Naive thymus-derived CD8-positive, alpha-beta T cell (primary cell): ENCODE results near the gene LARP4B. TPM values are rescaled to one million over a fixed set of nuclear protein-coding genes. Genes with fewer than 3 reads are reported as not detected.

Experiments used
- ATAC-seq, 2 donors: fragments of 150-1000 bp; cut with Tn5 transposase in 1 of 2; sonication (Bioruptor Pico), chemical (Tn5 transposase) in 1 of 2; 1 replicate in 1 of 2; 2 replicates in 1 of 2; pipeline ENCODE4 v1.10.0; 2021; ENCODE audit warnings: mild to moderate bottlenecking in 2 of 2, moderate library complexity in 2 of 2
- POLR2A ChIA-PET: fragments of 350-600 bp; sonication (Branson Sonifier 250); formaldehyde crosslinking; loops from one replicate; lab custom pipeline; 2021; ENCODE audit warnings: antibody characterized with exemption; lab: Charles Lee
- DNase-seq, 10 donors: peaks; one replicate each; pipeline versions ENCODE4 v3.0.0 to v3.0.0-alpha.2; 2020 to 2022
- H3K27ac Mint-ChIP-seq, 10 donors: one replicate each; pipeline ENCODE4 v1.8.0; 2020 to 2022; ENCODE audit warnings: mild to moderate bottlenecking in 10 of 10, mixed read lengths in 10 of 10, moderate library complexity in 4 of 10, inconsistent platforms in 1 of 10
- H3K27me3 Mint-ChIP-seq, 5 donors: one replicate each; pipeline ENCODE4 v1.8.0; 2021 to 2022; ENCODE audit warnings: mixed read lengths in 5 of 5
- H3K36me3 Mint-ChIP-seq, 3 donors: one replicate each; pipeline ENCODE4 v1.8.0; 2020 to 2022; ENCODE audit warnings: mixed read lengths in 3 of 3, mild to moderate bottlenecking in 2 of 3, inconsistent platforms in 1 of 3
- H3K4me1 Mint-ChIP-seq, 4 donors: one replicate each; pipeline ENCODE4 v1.8.0; 2021 to 2022; ENCODE audit warnings: mixed read lengths in 4 of 4
- H3K4me3 Mint-ChIP-seq, 10 donors: one replicate each; pipeline ENCODE4 v1.8.0; 2020 to 2022; ENCODE audit warnings: mild to moderate bottlenecking in 10 of 10, mixed read lengths in 10 of 10, moderate library complexity in 6 of 10, inconsistent platforms in 1 of 10
- H3K9me3 Mint-ChIP-seq, 9 donors: one replicate each; pipeline ENCODE4 v1.8.0; 2020 to 2022; ENCODE audit warnings: mixed read lengths in 9 of 9, mild to moderate bottlenecking in 3 of 9, inconsistent platforms in 1 of 9, moderate library complexity in 1 of 9
- polyA plus RNA-seq, 3 donors: library from polyadenylated mRNA; unstranded; fragments of 300-500 nt; fragmentation: Illumina TruSeq; gene quantifications; one replicate each; pipeline ENCODE4 v1.2.3, GENCODE V29; 2021
- total RNA-seq, 8 experiments: library from RNA in 2 of 8; stranded (reverse) in 2 of 8; gene quantifications; one replicate each; pipeline ENCODE4 v1.2.3 and lab custom pipeline; 2021 to 2026

LARP4B gene
- total and polyA plus RNA-seq, 5 experiments from 2014 or later: 22.8 to 94.8 (median 40.5) TPM

DNA sequence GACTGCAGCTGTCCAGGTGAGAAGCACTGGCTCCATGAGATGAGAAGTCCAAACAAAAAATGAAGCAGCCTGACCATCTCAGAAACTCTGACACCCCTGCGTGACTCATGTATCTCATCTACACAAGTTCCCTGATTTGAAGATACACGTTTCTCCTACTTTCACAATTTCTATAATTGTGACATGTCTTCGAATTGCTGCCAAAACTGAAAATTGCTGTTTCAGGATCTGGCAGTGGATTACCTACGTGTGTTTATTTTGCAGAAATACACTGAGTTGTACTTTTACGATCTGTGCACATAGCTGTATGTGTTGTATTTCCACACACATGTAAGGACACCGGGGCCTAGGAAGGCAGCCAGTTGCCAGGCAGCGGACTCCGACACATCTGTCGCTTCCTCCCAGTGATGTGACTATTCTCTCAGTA lies 53.2 kb downstream of the LARP4B start:
- Mint-ChIP-seq H3K9me3 (no peaks in the 10 kb centered on the region), H3K4me1 (peaks cover 0 to 22% (median 15%) of the 10 kb centered on the region in 4 donors), H3K4me3 (no peak overlapping the region), H3K27ac (peak overlapping the region in 1 of 10 donors; percentile 66), H3K36me3 (peaks cover 0 to 87% (median 10%) of the 10 kb centered on the region in 3 donors), H3K27me3 (no peaks in the 10 kb centered on the region)
- POLR2A ChIA-PET: no interaction called here
- no peak for ATAC-seq
- DNase-seq: no peak

DNA sequence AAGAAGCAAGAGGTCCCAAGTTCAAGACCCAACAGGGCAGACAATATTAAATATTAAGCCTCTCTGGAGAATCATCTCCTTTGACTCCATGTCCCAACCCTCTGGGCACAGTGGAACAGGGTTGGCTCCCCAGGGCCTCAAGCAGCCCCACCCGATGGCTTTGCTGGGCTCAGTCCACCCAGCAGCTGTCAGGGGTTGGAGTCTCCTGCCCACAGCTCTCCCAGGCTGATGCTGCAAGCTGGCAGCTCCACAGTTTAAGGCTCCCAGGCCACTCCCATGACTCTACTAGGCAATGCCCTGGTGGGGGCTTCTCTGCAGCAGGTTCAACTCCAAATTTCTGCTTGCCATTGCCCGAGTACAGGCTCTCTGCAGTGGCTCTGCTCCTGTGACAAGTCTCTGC lies 55.1 kb downstream of the LARP4B start:
- no peak overlapping the region for H3K27ac Mint-ChIP-seq
- no peaks in the 10 kb centered on the region for H3K27me3 Mint-ChIP-seq
- peaks cover 0 to 38% (median 20%) of the 10 kb centered on the region in 4 donors for H3K4me1 Mint-ChIP-seq
- ATAC-seq (no peak), DNase-seq (no peak)
- H3K4me3 Mint-ChIP-seq: no peak overlapping the region
- POLR2A ChIA-PET: no interaction called here
- H3K9me3 Mint-ChIP-seq: no peaks in the 10 kb centered on the region
- peaks cover 5 to 88% (median 10%) of the 10 kb centered on the region in 3 donors for H3K36me3 Mint-ChIP-seq

DNA sequence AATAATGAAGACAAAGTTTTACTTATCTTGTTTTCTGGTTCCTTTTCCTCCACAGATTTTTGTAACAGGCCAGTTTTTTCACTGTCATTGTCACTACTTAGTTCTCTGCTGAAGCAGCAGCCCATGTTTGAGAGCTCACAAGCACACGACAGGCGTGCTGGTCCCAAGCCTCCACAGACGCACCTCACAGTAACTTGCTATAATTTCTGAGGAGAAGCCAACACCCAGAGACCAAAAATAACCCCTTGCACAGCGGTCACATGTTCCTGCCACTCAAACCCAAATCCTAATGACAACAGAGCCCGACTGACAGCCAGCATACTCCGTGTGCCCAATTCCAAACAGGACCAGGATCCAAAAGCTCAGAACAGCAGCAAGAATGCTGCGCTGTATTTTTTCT lies 58.5 kb downstream of the LARP4B start:
- peaks cover 5 to 83% (median 11%) of the 10 kb centered on the region in 3 donors for H3K36me3 Mint-ChIP-seq
- POLR2A ChIA-PET: no interaction called here
- no peaks in the 10 kb centered on the region for H3K9me3 Mint-ChIP-seq
- H3K4me1 Mint-ChIP-seq: peaks cover 7 to 55% (median 30%) of the 10 kb centered on the region in 4 donors
- no peaks in the 10 kb centered on the region for H3K27me3 Mint-ChIP-seq
- H3K27ac Mint-ChIP-seq: peak overlapping the region in 2 of 10 donors; percentile 67 to 69
- no peak overlapping the region for H3K4me3 Mint-ChIP-seq
- DNase-seq: no peak
- ATAC-seq: no peak

DNA sequence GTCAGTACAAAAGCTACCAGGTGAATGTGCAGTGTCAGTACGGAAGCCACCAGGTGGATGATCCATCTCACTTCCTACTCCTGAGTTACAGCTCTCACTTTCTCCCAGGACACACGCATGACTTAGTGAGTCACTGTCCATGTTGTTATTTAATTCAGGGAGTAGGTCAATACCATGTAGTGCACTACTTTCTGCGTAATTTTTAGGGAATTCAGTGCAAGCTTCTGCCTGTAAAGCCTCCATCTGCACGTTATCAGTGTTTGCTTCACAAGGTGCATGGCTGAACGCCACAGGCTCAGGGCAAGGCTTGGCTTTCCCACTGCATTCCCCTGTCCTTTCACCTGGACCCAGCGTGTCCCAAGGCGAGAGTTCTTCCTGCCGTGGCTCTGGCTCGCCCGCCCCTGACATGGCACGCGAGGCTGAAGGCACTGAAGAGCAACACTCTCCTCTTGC lies 59.5 kb downstream of the LARP4B start:
- DNase-seq (no peak), ATAC-seq (no peak)
- H3K4me1 Mint-ChIP-seq: peaks cover 7 to 51% (median 28%) of the 10 kb centered on the region in 4 donors
- H3K27me3 Mint-ChIP-seq: no peaks in the 10 kb centered on the region
- POLR2A ChIA-PET: no interaction called here
- H3K9me3 Mint-ChIP-seq: no peaks in the 10 kb centered on the region
- H3K36me3 Mint-ChIP-seq: peaks cover 5 to 77% (median 9%) of the 10 kb centered on the region in 3 donors
- no peak overlapping the region for H3K4me3 Mint-ChIP-seq
- H3K27ac Mint-ChIP-seq: peak overlapping the region in 3 of 10 donors; percentile 32 to 67 (median 47)

DNA sequence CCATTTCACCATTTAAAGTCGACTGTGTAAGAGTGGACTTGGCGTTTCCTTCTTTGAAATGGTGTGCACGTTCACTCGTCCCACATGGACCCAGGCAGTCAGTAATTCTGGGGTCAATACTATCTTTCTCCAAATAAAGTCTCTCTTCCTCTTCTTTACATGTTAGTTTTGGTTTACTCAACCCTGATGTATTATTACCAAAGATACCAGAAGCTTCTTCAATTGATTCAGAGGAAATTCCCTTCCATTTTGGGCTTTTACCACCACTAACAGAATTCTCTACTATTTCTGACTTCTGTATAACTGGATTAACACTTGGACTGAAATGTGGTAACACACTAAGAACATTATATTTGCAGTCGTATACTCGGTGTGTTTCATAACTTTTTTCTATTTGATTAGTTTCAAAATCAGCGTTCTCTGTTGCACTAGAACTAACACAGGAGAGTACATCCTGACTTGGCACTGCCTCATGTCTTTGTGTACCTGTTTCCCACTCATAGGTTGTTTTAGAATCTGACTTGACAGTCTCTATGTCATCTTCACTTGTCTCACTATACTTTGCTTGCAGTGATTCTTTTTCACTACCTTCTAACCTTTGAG lies 60.8 kb downstream of the LARP4B start:
- H3K27ac Mint-ChIP-seq: peak overlapping the region in 6 of 10 donors; percentile 21 to 80 (median 30)
- no peak overlapping the region for H3K4me3 Mint-ChIP-seq
- H3K36me3 Mint-ChIP-seq: peaks cover 5 to 73% (median 9%) of the 10 kb centered on the region in 3 donors
- DNase-seq (no peak), ATAC-seq (no peak)
- H3K9me3 Mint-ChIP-seq: no peaks in the 10 kb centered on the region
- POLR2A ChIA-PET: no interaction called here
- peaks cover 10 to 56% (median 31%) of the 10 kb centered on the region in 4 donors for H3K4me1 Mint-ChIP-seq
- no peaks in the 10 kb centered on the region for H3K27me3 Mint-ChIP-seq

DNA sequence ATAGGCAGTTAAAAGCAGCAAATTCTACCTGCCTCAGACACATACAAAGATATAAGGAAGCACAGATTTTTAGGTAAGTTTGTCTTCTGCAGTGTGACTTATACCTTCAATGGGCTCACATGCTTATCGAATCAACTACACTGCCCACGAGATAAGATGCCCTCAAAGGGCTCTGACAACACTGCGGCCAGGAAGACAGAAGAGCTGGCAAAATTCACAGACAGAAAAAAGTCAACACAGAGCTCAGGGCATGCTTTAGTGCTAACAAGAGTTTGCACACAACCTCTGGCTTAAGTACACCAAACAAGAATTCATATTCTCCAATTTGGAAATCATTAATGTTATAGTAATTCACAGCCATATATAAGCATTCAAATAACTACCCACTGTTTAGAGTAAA lies 62.3 kb downstream of the LARP4B start:
- Mint-ChIP-seq H3K27me3 (no peaks in the 10 kb centered on the region), H3K4me3 (no peak overlapping the region), H3K36me3 (peaks cover 5 to 70% (median 11%) of the 10 kb centered on the region in 3 donors), H3K27ac (peak overlapping the region in 4 of 10 donors; percentile 7 to 71 (median 58)), H3K9me3 (no peaks in the 10 kb centered on the region), H3K4me1 (peaks cover 13 to 52% (median 33%) of the 10 kb centered on the region in 4 donors)
- no peak for ATAC-seq
- POLR2A ChIA-PET: no interaction called here
- no peak for DNase-seq

DNA sequence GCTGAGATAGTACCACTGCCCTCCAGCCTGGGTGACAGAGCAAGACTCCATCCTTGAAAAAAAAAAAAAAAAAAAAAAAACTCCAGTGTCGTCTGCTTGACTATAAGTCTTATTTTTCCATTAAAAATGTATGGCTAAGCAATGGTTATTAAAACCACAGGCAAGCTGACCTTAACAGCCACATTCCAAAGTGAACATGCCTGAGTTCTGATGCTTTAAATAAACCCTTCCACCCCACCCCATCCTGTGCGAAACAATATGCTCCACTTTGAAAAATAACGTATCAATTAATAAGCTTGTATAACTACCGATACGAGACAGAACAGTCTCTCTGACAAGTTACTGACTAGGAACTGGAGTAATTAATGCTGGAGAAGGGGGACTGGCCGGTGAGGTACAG lies 63.7 kb downstream of the LARP4B start:
- no peak for ATAC-seq
- Mint-ChIP-seq H3K4me1 (peaks cover 13 to 49% (median 31%) of the 10 kb centered on the region in 4 donors), H3K4me3 (no peak overlapping the region), H3K36me3 (peaks cover 6 to 73% (median 18%) of the 10 kb centered on the region in 3 donors), H3K27ac (no peak overlapping the region), H3K27me3 (no peaks in the 10 kb centered on the region), H3K9me3 (no peaks in the 10 kb centered on the region)
- no peak for DNase-seq
- POLR2A ChIA-PET: no interaction called here

DNA sequence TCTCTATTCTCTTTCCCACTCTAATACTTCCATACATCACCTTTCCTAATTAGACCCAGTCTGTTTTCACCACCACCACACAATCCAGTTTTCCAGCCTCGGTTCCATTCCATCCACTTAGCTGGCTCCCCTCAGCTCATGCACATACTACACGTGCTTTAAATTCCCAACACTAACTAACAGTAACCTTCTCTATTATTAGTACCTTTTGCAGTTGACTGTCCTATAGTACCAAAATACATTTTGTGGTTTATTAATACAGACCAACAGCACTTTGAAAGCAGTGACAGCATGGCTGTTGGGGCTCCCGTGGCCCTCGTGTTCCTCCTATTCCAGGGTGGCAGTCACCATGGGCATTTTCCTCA lies 64.9 kb downstream of the LARP4B start:
- H3K27me3 Mint-ChIP-seq: no peaks in the 10 kb centered on the region
- H3K4me3 Mint-ChIP-seq: no peak overlapping the region
- no peaks in the 10 kb centered on the region for H3K9me3 Mint-ChIP-seq
- ATAC-seq: no peak
- peaks cover 4 to 74% (median 26%) of the 10 kb centered on the region in 3 donors for H3K36me3 Mint-ChIP-seq
- POLR2A ChIA-PET: no interaction called here
- H3K27ac Mint-ChIP-seq: peak overlapping the region in 3 of 10 donors; percentile 74 to 79 (median 76)
- no peak for DNase-seq
- H3K4me1 Mint-ChIP-seq: peaks cover 13 to 37% (median 28%) of the 10 kb centered on the region in 4 donors

DNA sequence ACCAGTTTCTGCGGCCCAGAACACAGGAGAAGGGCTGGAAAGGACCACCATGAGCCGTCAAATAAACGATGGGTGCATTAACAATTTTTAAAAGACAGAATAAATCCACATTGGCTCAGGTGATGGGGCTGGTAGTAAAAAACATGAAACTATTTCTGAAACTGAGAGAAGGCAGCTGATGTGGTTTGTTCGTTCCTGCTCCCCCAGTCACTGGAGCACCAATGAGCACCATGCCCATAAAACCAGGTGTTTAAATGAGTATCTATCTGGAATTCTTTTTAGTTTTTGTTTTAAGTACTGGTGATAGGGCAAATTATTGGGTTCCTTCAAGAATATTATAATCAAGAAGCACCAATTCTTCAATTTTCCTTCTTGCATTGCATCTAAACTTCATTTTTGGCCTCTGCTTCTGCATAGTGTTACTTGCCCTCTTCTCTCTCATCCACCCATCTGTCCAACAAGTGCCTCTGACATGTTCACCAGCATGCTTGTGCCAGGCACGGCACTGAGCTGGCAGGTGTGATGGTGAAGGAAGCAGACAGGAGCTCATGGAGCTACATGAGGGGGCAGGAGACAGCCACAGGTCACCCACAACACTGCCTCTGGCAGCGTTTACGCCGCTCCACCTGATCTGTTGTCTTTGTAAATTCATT lies 65.5 kb downstream of the LARP4B start:
- no peak for DNase-seq
- POLR2A ChIA-PET: no interaction called here
- no peak overlapping the region for H3K4me3 Mint-ChIP-seq
- peak overlapping the region in 3 of 10 donors; percentile 74 to 85 (median 79) for H3K27ac Mint-ChIP-seq
- no peaks in the 10 kb centered on the region for H3K27me3 Mint-ChIP-seq
- peaks cover 4 to 74% (median 29%) of the 10 kb centered on the region in 3 donors for H3K36me3 Mint-ChIP-seq
- ATAC-seq: no peak
- peaks cover 13 to 32% (median 27%) of the 10 kb centered on the region in 4 donors for H3K4me1 Mint-ChIP-seq
- no peaks in the 10 kb centered on the region for H3K9me3 Mint-ChIP-seq

DNA sequence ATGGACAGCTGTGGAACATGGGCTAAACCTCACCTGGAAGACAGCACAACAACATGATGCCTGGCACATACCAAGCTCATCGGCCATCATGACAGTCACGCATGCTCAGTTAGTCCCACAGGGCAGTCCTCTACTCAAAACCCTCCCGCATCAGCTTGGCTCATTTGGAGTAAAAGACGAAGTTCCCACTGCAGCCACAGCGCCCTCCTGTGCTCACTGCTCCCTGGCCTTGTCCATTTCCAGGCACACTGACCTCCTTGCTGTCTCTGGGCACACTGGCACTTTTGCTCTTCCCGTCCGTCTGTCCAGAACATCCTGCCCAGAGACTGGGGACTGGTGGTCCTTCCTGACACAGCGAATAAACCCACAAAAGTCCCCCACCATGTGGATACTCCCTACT lies 66.2 kb downstream of the LARP4B start:
- Mint-ChIP-seq H3K27me3 (no peaks in the 10 kb centered on the region), H3K27ac (peak overlapping the region in 3 of 10 donors; percentile 0 to 85 (median 69)), H3K9me3 (no peaks in the 10 kb centered on the region), H3K4me1 (peaks cover 9 to 29% (median 23%) of the 10 kb centered on the region in 4 donors), H3K4me3 (no peak overlapping the region), H3K36me3 (peaks cover 4 to 74% (median 37%) of the 10 kb centered on the region in 3 donors)
- DNase-seq (no peak), ATAC-seq (no peak)
- POLR2A ChIA-PET: no interaction called here

DNA sequence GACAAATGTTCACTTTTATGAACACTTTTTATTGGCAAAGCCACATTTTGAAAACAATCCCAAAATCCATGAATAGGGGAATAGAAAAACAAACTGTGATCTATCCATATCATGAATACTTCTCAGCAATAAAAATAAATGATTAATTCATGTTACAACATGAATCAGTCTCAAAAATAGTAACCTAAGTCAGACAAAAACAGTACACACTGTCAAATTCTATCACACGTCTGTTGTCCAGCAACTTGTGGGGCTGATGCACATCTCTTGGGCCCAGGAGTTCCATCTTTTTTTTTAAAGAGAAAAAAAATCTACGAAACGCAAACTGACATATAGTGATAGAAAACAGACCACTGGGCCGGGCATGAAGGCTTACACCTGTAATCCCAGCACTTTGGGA lies 71.0 kb downstream of the LARP4B start:
- Mint-ChIP-seq H3K4me3 (no peak overlapping the region), H3K27me3 (no peaks in the 10 kb centered on the region), H3K9me3 (no peaks in the 10 kb centered on the region), H3K4me1 (peaks cover 17 to 34% (median 25%) of the 10 kb centered on the region in 4 donors), H3K27ac (peak overlapping the region in 1 of 10 donors; percentile 58), H3K36me3 (peaks cover 4 to 87% (median 40%) of the 10 kb centered on the region in 3 donors)
- POLR2A ChIA-PET: no interaction called here
- no peak for ATAC-seq
- DNase-seq: no peak

DNA sequence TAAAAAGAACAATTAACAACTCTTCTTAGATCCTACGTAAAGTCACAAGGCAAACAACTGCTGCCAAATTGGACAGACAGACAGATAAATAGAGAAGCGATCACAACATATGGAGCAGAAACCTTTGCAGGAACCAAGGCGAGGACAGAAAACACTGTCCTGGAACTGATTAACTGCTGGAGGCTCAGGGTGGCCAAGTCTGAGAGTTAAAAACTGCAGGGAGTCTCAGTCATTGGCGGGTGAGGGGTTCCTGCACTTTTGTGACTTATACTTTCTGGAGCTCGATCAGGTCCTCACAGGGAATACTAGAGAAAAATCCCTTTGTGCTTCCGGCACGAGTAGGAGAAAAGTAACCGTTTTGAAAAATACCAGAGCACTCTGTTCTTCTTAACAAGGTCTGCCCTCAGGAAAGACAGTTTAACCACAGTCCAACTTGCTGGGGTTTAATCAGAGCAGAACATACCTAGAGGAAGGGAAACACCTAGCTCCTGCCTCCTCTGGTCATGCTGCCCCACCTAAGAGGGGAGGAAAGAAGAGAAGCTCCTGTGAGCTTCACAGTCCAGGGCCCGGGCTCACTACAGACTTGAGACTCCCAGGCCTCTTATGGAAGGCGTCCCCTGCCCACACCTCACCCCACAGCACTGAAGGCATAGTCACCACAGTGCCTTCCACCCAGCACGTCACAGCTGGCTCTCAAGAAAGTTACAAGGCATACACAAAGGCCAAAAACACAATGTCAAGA lies 74.9 kb downstream of the LARP4B start:
- no peaks in the 10 kb centered on the region for H3K9me3 Mint-ChIP-seq
- peaks cover 13 to 46% (median 42%) of the 10 kb centered on the region in 4 donors for H3K4me1 Mint-ChIP-seq
- ATAC-seq (no peak), DNase-seq (no peak)
- peaks cover 0 to 91% (median 32%) of the 10 kb centered on the region in 3 donors for H3K36me3 Mint-ChIP-seq
- peak overlapping the region in 8 of 10 donors; percentile 0 to 87 (median 70) for H3K27ac Mint-ChIP-seq
- H3K4me3 Mint-ChIP-seq: no peak overlapping the region
- POLR2A ChIA-PET: no interaction called here
- H3K27me3 Mint-ChIP-seq: no peaks in the 10 kb centered on the region
